Fibroblast of villous mesenchyme (primary cell): ENCODE measurements around the gene UBE3C. TPM values are rescaled to one million over a fixed set of nuclear protein-coding genes. Genes with fewer than 3 reads are reported as not detected.

Experiments
- DNase-seq: peaks from one replicate; pipeline ENCODE4 v3.0.0-alpha.2; 2010; ENCODE audit warnings: low read depth
- H3K4me3 ChIP-seq: 2 replicates; pipeline ENCODE4 v1.5.1; 2011; ENCODE audit warnings: low read depth, mild to moderate bottlenecking, low read length
- total RNA-seq: library from RNA; depleted of rRNA; stranded (reverse); fragments of >200 nt; gene quantifications from 2 replicates; pipeline ENCODE4 v1.2.3, GENCODE V29; 2012
- TF ChIP-seq, protein P1 (sequence below): IDR thresholded peaks from 2 replicates; pipeline ENCODE4 v1.5.1; 2012; ENCODE audit warnings: low read depth, mild to moderate bottlenecking, low read length; ENCODE audit not compliant: insufficient read depth

Gene UBE3C
- total RNA-seq, 1 donor: 150 TPM

DNA sequence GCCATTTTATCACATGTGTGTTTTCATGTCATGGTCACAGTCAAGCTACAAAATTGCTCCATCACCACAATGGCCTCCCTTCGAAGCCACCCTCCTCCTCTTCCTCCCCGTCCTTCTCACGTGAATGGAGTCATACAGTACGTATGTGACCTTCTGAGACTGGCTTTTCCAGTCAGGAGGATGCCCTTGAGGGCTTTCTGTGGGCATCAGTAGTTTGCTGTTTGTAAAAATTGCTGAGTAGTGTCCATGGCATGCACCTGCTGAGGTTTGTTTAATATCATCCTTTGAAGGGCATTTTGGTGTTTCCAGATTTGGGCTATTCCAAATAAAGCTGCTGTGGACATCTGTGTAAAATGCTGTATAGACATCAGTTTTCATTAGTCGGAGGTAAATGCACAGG is 5.9 kb upstream of the UBE3C start:
- TF ChIP-seq, protein P1, sequence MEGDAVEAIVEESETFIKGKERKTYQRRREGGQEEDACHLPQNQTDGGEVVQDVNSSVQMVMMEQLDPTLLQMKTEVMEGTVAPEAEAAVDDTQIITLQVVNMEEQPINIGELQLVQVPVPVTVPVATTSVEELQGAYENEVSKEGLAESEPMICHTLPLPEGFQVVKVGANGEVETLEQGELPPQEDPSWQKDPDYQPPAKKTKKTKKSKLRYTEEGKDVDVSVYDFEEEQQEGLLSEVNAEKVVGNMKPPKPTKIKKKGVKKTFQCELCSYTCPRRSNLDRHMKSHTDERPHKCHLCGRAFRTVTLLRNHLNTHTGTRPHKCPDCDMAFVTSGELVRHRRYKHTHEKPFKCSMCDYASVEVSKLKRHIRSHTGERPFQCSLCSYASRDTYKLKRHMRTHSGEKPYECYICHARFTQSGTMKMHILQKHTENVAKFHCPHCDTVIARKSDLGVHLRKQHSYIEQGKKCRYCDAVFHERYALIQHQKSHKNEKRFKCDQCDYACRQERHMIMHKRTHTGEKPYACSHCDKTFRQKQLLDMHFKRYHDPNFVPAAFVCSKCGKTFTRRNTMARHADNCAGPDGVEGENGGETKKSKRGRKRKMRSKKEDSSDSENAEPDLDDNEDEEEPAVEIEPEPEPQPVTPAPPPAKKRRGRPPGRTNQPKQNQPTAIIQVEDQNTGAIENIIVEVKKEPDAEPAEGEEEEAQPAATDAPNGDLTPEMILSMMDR: no peak
- no peak overlapping the region for H3K4me3 ChIP-seq

GRCh38 chr7:157133304-157133703 is 5.4 kb upstream of the UBE3C start:
- TF ChIP-seq, protein P1: no peak
- no peak overlapping the region for H3K4me3 ChIP-seq
- no peak for DNase-seq

More for the DNA sequence above, 5.9 kb upstream of the UBE3C start:
- no peak for DNase-seq

GRCh38 chr7:157136372-157136771 is 2.4 kb upstream of the UBE3C start:
- peak; percentile 80 for DNase-seq
- no peak overlapping the region for H3K4me3 ChIP-seq
- TF ChIP-seq, protein P1: peak; percentile 33

- DNase-seq: no peak
- TF ChIP-seq, protein P1: no peak
- peak overlapping the region; percentile 63 for H3K4me3 ChIP-seq
Measured at GRCh38 chr7:157138101-157138423, 664 bp upstream of the UBE3C start.

DNA sequence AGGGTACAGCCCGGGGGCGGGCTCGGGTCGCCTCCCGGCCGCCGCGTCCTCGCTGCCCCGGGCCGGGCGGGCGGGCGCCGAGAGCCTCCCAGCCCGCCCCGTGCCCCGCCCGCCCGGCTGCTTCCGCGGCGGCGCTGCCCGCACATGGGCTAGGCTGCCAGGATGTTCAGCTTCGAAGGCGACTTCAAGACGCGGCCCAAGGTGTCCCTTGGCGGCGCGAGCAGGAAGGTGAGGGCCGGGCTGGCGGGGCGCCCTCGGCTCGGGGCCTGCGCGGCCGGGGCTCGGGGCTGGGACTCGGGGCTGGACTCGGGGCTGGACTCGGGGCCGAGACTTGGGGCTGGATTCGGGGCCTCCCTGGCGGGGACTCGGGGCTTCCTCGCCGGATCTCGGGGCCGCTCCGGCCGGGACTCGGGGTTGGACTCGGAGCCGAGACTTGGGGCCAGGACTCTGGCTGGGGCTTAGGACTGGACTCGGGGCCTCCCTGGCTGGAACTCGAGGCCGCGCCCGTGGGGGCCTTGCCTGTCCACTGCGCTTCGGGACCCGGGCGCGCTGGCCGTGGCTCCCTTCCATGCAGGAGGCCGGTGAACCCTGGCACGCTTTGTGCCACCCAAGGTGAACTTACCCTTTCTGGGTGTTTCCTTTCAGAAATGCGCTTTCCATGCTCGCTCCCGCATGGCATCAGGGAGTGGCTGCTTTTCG is 534 bp downstream of the UBE3C start:
- DNase-seq: peak; percentile 54
- peak overlapping the region; percentile 86 for H3K4me3 ChIP-seq
- TF ChIP-seq, protein P1: no peak

- TF ChIP-seq, protein P1: no peak
- H3K4me3 ChIP-seq: peak overlapping the region; percentile 86
- DNase-seq: peak; percentile 14
Measured at GRCh38 chr7:157139810-157140510, 1.2 kb downstream of the UBE3C start.
